ENCODE results near the gene SLC25A41.

Gene SLC25A41

DNA sequence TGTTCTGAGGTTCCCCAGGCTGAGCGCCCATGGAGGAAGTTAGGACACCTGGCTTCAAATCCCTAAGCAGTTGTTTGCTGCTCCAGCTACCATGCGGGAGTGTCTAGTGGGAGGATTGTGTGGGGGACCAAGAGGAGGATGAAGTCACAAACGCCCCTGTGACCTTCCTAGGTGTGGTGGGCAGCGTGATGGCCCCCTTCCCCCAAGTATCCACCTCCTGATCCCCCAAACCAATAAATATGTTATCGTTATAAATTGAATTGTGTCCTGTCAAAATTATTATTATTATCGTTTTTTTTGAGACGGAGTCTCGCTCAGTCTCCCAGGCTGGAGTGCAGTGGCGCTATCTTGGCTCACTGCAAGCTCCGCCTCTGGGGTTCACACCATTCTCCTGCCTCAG lies at the start of gene SLC25A41:
SLC25A41 (minus strand) TSS at position 101 of the 400 bp plus-strand sequence; CDS start at position 31, 70 bp downstream.
- no peak for DNase-seq (ENCODE audit: low spot score)

DNA sequence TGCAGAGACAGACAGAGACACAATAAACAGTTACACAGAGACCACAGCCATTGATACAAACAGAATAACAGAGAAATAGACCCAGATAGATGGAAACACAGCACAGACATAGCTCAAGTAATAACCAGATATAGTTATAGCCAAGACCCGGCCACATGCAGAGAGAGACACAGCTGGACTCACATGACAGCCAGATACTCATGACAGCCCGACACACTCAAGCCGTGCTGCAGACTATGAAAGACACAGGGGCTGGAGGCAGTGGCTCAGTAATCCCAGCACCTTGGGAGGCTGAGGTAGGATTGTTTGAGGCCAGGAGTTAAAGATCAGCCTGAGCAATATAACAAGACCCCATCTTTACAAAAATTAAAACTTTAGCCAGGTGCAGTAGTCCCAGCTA lies 49.7 kb upstream of the SLC25A41 start:
- DNase-seq (ENCODE audit: low spot score) = no peak

- DNase-seq (ENCODE audit: low spot score) = no peak
Measured at GRCh38 chr19:6482343-6482686, 48.8 kb upstream of the SLC25A41 start.

- DNase-seq (ENCODE audit: low spot score) = peak; percentile 73
Measured at GRCh38 chr19:6481541-6482342, 48.2 kb upstream of the SLC25A41 start, which contains the start of gene DENND1C. TSS of gene DENND1C (minus strand) at chr19:6481787. CDS start at chr19:6481695, 92 bp downstream.

GRCh38 chr19:6480848-6481415 lies 47.4 kb upstream of the SLC25A41 start:
- no peak for DNase-seq (ENCODE audit: low spot score)

DNA sequence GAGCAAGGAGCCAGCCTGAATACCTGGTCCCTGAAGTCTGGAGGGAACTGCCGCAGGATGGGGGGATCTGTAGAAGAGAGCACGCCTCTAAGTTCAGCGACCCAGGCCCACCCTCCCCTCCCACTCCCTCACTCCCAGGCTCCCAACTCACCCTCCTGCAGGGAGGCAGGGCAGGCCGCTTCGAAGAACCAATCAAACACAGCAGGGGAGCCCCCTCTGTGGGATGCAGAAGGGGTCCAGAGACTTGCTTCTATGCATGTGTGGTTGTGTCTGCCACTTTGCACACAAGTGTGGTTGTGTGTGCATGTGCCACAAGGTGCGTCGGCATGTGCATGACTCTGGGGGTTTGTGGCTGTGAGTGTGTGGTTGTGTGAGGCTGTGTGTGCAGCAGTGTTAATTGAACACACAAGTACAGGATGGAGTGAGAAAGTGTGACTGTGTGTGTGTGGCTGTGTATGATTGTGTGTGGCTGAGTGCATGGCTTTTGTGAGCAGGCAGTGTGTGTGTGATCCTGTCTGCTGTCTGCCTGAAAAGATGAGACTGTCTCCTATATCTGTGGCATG lies 46.4 kb upstream of the SLC25A41 start:
- DNase-seq (ENCODE audit: low spot score) = no peak

DNA sequence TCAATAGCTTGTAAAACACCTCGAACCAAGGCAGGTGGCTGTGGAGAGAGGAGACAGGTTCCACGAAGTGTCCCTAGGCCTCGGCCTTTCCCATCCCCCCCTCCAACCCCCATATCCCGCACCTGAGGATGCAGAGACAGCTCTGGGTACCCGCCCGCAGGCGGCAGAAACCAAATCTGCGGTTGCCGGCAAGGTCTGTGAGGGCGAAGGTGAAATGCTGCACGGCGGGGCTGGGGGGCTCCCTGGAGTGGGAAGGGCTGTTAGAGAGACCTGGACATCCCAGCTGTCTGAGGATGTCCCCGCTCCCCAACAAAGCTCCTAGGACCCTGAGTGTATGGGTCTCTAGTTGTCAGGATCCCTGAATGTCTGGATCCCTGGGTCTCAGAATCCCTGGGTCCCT lies 45.3 kb upstream of the SLC25A41 start:
- DNase-seq (ENCODE audit: low spot score) = no peak

- DNase-seq (ENCODE audit: low spot score) = no peak
Measured at GRCh38 chr19:6476896-6477431, 43.4 kb upstream of the SLC25A41 start.

GRCh38 chr19:6476155-6476895 lies 42.8 kb upstream of the SLC25A41 start:
- peak; percentile 97 for DNase-seq (ENCODE audit: low spot score)

- DNase-seq (ENCODE audit: low spot score) = peak; percentile 72
Measured at GRCh38 chr19:6475321-6476108, 42.0 kb upstream of the SLC25A41 start.

DNA sequence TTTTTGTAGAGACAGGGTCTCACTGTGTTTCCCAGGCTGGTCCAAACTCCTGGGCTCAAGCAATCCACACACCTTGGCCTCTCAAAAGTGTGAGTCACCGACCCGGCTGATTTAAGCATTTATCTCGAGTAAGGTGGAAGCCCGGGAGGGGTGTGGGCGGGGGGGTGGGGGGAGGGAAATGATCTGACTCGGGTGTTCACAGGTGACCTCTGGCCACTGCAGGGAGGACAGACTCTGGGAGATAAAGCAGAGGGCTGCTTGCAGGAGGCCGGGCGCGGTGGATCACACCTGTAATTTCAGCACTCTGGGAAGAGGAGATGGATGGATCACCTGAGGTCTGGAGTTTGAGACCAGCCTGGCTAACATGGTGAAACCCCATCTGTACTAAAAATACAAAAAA lies 40.1 kb upstream of the SLC25A41 start:
- no peak for DNase-seq (ENCODE audit: low spot score)

- DNase-seq (ENCODE audit: low spot score) = no peak
Measured at GRCh38 chr19:6472713-6473112, 39.1 kb upstream of the SLC25A41 start.

- no peak for DNase-seq (ENCODE audit: low spot score)
Measured at GRCh38 chr19:6471076-6471475, 37.5 kb upstream of the SLC25A41 start.

DNA sequence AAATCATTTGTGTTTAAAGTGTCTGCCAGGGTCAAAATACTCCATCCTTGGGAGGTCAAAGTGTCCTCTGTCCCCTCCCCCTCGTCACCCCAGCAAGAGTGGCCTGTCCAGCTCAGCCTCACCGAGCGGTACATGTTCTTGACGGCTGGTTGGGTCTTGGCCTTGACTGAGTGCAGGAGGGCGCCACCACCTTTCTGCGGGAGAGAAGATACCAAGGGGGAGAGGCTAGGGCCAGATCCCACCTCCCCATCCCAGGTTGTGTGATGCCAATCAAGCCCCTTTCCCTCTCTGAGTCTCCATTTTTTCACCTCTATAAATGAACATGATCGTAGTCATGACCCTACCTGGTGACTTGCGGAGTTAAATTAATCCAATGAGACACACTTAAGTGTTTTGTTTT lies 36.6 kb upstream of the SLC25A41 start:
- no peak for DNase-seq (ENCODE audit: low spot score)

DNA sequence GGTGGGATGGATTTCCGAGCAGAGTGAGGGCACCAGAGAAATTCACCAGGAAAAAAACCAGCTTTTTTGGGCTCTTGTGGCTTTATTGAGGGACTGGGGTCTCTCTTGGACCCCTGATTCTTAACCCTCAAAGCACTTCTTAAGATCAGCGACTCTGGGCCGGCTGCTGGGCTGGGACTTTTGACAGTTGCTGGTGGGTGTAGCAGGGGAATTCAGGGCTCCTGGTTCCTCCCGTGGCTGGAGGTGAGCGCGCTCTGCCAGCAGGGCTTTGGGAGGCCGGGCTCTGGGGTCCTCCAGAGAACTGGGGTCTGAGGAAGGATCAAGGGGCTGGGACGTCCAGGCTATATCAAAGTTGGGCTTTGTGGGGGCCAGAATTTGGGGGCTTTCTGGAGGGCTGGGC lies 33.8 kb upstream of the SLC25A41 start:
- DNase-seq (ENCODE audit: low spot score) = no peak

DNA sequence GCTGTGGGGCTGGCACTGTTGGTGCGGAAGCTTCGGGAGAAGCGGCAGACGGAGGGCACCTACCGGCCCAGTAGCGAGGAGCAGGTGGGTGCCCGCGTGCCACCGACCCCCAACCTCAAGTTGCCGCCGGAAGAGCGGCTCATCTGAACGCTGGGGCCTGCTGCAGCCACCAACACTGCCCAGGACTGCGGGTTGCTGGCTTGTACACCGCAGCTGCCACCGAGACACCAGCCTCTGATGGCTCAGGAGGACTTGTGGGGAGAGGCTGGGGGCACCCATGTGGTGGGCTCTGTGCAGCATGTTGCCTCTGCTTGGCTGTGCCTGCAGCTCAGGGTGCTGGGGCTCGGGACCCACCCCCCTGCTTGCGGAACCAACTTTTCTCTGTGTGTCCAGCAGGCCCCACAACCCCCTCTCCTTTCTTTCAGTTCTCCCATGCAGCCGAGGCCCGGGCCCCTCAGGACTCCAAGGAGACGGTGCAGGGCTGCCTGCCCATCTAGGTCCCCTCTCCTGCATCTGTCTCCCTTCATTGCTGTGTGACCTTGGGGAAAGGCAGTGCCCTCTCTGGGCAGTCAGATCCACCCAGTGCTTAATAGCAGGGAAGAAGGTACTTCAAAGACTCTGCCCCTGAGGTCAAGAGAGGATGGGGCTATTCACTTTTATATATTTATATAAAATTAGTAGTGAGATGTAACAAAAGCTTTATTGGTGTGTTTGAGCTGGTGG lies 33.1 kb upstream of the SLC25A41 start:
- DNase-seq (ENCODE audit: low spot score) = no peak

DNA sequence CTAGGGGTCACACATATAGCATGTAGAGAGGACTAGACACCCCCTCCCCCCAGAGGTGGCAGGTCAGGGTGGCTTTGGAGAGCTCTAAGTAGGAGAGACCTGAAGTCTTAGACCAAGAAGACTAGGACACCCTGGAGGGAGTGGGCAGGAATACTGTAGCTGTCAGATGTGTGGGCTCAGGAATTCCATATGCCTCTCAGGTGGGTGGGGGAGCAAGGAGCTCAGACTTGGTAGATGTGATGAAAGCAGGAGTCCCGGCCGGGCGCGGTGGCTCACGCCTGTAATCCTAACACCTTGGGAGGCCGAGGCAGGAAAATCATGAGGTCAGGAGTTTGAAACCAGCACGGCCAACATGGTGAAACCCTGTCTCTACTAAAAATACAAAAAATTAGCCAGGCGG lies 32.1 kb upstream of the SLC25A41 start:
- no peak for DNase-seq (ENCODE audit: low spot score)

- no peak for DNase-seq (ENCODE audit: low spot score)
Measured at GRCh38 chr19:6465006-6465405, 31.4 kb upstream of the SLC25A41 start.

GRCh38 chr19:6464070-6464873 lies 30.7 kb upstream of the SLC25A41 start, which contains the start of gene CRB3:
TSS of gene CRB3 (plus strand) at chr19:6464271. CDS start at chr19:6464702, 431 bp downstream.
- DNase-seq (ENCODE audit: low spot score) = peak; percentile 64
